K562 (cell line): ENCODE measurements around the gene IPO7. TPM values are rescaled to one million over a fixed set of nuclear protein-coding genes. Genes with fewer than 3 reads are reported as not detected.

Experiments used
- CEBPG ChIP-seq, 3 experiments: fragments of 200-800 bp in 1 of 3; sonication (Bioruptor generic) in 1 of 3; sonication (generic) in 1 of 3; formaldehyde crosslinking in 1 of 3; IDR thresholded peaks in 2 of 3; conservative IDR thresholded peaks in 1 of 3; 2 replicates each; pipeline versions ENCODE4 v1.6.1 to v1.8.0; 2016 to 2022; ENCODE audit warnings: missing compliant biosample characterization in 2 of 3, missing genetic modification characterization in 2 of 3, mild to moderate bottlenecking in 1 of 3, missing genetic modification reagents in 1 of 3
- COPS2 ChIP-seq: fragments of 450-650 bp; conservative IDR thresholded peaks from 2 replicates; pipeline ENCODE4 v1.6.1; 2016; ENCODE audit warnings: mild to moderate bottlenecking, moderate library complexity
- CREM ChIP-seq: IDR thresholded peaks from 2 replicates; pipeline ENCODE4 v1.6.1; 2014; ENCODE audit warnings: antibody characterized with exemption, low read depth
- ETV6 ChIP-seq, 3 experiments: fragments of 150-350 bp in 1 of 3; sonication (generic) in 1 of 3; formaldehyde crosslinking in 1 of 3; IDR thresholded peaks; 2 replicates each; pipeline versions ENCODE4 v1.6.1 to v1.8.0; 2014 to 2022; ENCODE audit warnings: borderline replicate concordance in 2 of 3, low read depth in 2 of 3, antibody characterized with exemption in 1 of 3, low read length in 1 of 3, mild to moderate bottlenecking in 1 of 3, missing genetic modification reagents in 1 of 3
- GATAD2A ChIP-seq: fragments of 450-650 bp; IDR thresholded peaks from 2 replicates; pipeline ENCODE4 v1.6.1; 2017
- GTF3C2 ChIP-seq: IDR thresholded peaks from 3 replicates; pipeline ENCODE4 v1.6.1; 2011; ENCODE audit warnings: borderline replicate concordance, mild to moderate bottlenecking, moderate library complexity; ENCODE audit not compliant: insufficient read length; ENCODE audit errors: extremely low read depth
- HMG20B ChIP-seq: fragments of 250-450 bp; sonication (Bioruptor Pico); IDR thresholded peaks from 2 replicates; pipeline ENCODE4 v1.5.0; 2021; ENCODE audit warnings: mild to moderate bottlenecking
- KLF1 ChIP-seq: fragments of 450-650 bp; IDR thresholded peaks from 2 replicates; pipeline ENCODE4 v1.6.1; 2016; ENCODE audit warnings: missing genetic modification characterization, missing compliant biosample characterization
- L3MBTL2 ChIP-seq: fragments of 450-650 bp; IDR thresholded peaks from 2 replicates; pipeline ENCODE4 v1.6.1; 2016; ENCODE audit warnings: mild to moderate bottlenecking, moderate library complexity
- MEIS2 ChIP-seq: fragments of 450-650 bp; IDR thresholded peaks from 2 replicates; pipeline ENCODE4 v1.6.1; 2014; ENCODE audit warnings: mild to moderate bottlenecking; ENCODE audit not compliant: partially characterized antibody
- NFATC3 ChIP-seq: fragments of 450-650 bp; IDR thresholded peaks from 2 replicates; pipeline ENCODE4 v1.6.1; 2017; ENCODE audit warnings: mild to moderate bottlenecking
- NFRKB ChIP-seq: fragments of 450-650 bp; IDR thresholded peaks from 2 replicates; pipeline ENCODE4 v1.6.1; 2016; ENCODE audit warnings: low read depth
- NONO ChIP-seq, 2 experiments: fragments of 200-400 bp in 1 of 2; fragments of 450-650 bp in 1 of 2; formaldehyde crosslinking in 1 of 2; IDR thresholded peaks; 2 replicates each; pipeline ENCODE4 v1.6.1; 2017; ENCODE audit warnings: low read depth in 2 of 2, mild to moderate bottlenecking in 2 of 2, moderate library complexity in 2 of 2, low read length in 1 of 2
- PML ChIP-seq: IDR thresholded peaks from 2 replicates; pipeline ENCODE4 v1.6.1; 2012; ENCODE audit warnings: low read length, inconsistent platforms
- RAD21 ChIP-seq, 2 experiments: fragments of 250-450 bp in 1 of 2; fragments of 450-650 bp in 1 of 2; sonication (Bioruptor Pico) in 1 of 2; formaldehyde crosslinking in 1 of 2; IDR thresholded peaks in 1 of 2; conservative IDR thresholded peaks in 1 of 2; 2 replicates each; pipeline versions ENCODE4 v1.4.0 to v1.8.0; 2020 to 2022; ENCODE audit warnings: mild to moderate bottlenecking in 2 of 2, moderate library complexity in 1 of 2
- SIX5 ChIP-seq, 2 experiments: IDR thresholded peaks; 2 replicates each; pipeline ENCODE4 v1.6.1; 2011; ENCODE audit warnings: low read length in 2 of 2, borderline replicate concordance in 1 of 2, low read depth in 1 of 2, mild to moderate bottlenecking in 1 of 2, moderate library complexity in 1 of 2; ENCODE audit not compliant: insufficient read depth in 1 of 2
- SMARCA4 ChIP-seq: fragments of 450-650 bp; IDR thresholded peaks from 2 replicates; pipeline ENCODE4 v1.6.1; 2016
- ZBED1 ChIP-seq: IDR thresholded peaks from 2 replicates; pipeline ENCODE4 v1.6.1; 2014
- ZFP91 ChIP-seq: sonication (generic); formaldehyde crosslinking; IDR thresholded peaks from 2 replicates; pipeline ENCODE4 v1.8.0; 2022; ENCODE audit warnings: mild to moderate bottlenecking, missing genetic modification reagents
- ZNF395 ChIP-seq: fragments of 200-800 bp; sonication (Bioruptor generic); IDR thresholded peaks from 2 replicates; pipeline ENCODE4 v1.6.1; 2017; ENCODE audit warnings: missing genetic modification characterization, missing compliant biosample characterization
- ZNF76 ChIP-seq: fragments of 250-450 bp; sonication (Bioruptor Pico); IDR thresholded peaks from 2 replicates; pipeline ENCODE4 v1.4.0; 2020; ENCODE audit warnings: mild to moderate bottlenecking, moderate library complexity, borderline replicate concordance
- ZNF77 ChIP-seq: fragments of 250-450 bp; sonication (Bioruptor Pico); IDR thresholded peaks from 2 replicates; pipeline ENCODE4 v1.5.0; 2020
- ZZZ3 ChIP-seq: fragments of 450-650 bp; IDR thresholded peaks from 2 replicates; pipeline ENCODE4 v1.6.1; 2016; ENCODE audit warnings: antibody characterized with exemption, mild to moderate bottlenecking, moderate library complexity
- polyA plus RNA-seq, 8 experiments: library from polyadenylated mRNA; depleted of rRNA in 4 of 8; stranded (reverse) in 5 of 8; unstranded in 3 of 8; fragments of >200 nt; fragmentation: Nextera tagmentation in 2 of 8; fragmentation: Illumina TruSeq in 1 of 8; extraction: Ambion mirVana in 2 of 8; extraction: Trizol in 1 of 8; gene quantifications; 2 replicates each; pipeline versions ENCODE4 v1.2.1 to v1.2.3, GENCODE V29; 2011 to 2014; ENCODE audit warnings: inconsistent platforms in 1 of 8, missing spikeins in 1 of 8
- total RNA-seq, 7 experiments: library from RNA; depleted of rRNA in 6 of 7; stranded (reverse); fragments of >200 nt in 6 of 7; fragmentation: Illumina TruSeq in 2 of 7; extraction: Trizol in 2 of 7; gene quantifications; 2 replicates each; pipeline versions ENCODE4 v1.2.1 to v1.2.3, GENCODE V29; 2011 to 2021; ENCODE audit warnings: low replicate concordance in 1 of 7

The IPO7 gene
- total and polyA plus RNA-seq, 9 of the 15 experiments (the other 6 are each of a cell fraction or from before 2014, with no cell fraction given) = 23.6 to 138 (median 110) TPM

- TF ChIP-seq NONO (IDR thresholded peaks at IDR 0.05; ENCODE audit: low read depth in 2 of 2, low read length in 1 of 2) (no peak), L3MBTL2 (no peak), PML (no peak), COPS2 (no peak), ZNF76 (CRISPR knock-in tag) (no peak), NFATC3 (no peak), ZZZ3 (no peak), ZBED1 (no peak), HMG20B (CRISPR knock-in tag) (no peak), CEBPG (CRISPR knock-in tag; IDR thresholded peaks at IDR 0.05) (no peak; the same call in 1 of the 2 replicates), CEBPG (tag; conservative IDR thresholded peaks at IDR 0.05 in 1 of 2, IDR thresholded peaks at IDR 0.05 in 1 of 2) (0 out of 4 replicates have a peak, but pooled peaks of 1 of the 2 experiments have one; percentile 14), ETV6 (IDR thresholded peaks at IDR 0.05; ENCODE audit: borderline replicate concordance in 1 of 2, low read depth in 2 of 2, low read length in 1 of 2) (no peak), ETV6 (CRISPR knock-in tag; IDR thresholded peaks at IDR 0.05; ENCODE audit: borderline replicate concordance) (no peak; the same call in 1 of the 2 replicates), CREM (no peak; the same call in 1 of the 2 replicates), MEIS2 (peak; percentile 77), SIX5 (IDR thresholded peaks at IDR 0.05; ENCODE audit: borderline replicate concordance in 1 of 2, insufficient read depth in 1 of 2, low read depth in 1 of 2, low read length in 2 of 2) (no peak), ZFP91 (no peak), GTF3C2 (no peak), SMARCA4 (peak; percentile 54), RAD21 (CRISPR knock-in tag; conservative IDR thresholded peaks at IDR 0.05 in 1 of 2, IDR thresholded peaks at IDR 0.05 in 1 of 2) (no peak; a peak in 1 of 4 replicates), NFRKB (no peak), ZNF77 (CRISPR knock-in tag) (no peak), KLF1 (tag) (no peak), ZNF395 (CRISPR knock-in tag) (no peak), GATAD2A (no peak)
Observed at GRCh38 chr11:9385327-9385899, 961 bp downstream of the IPO7 start (continued).
